Measurements from ENCODE around the gene NPAT.

NPAT gene

GRCh38 chr11:108218912-108219783, 3.3 kb downstream of the NPAT start:
- TF ChIP-seq, protein P1, sequence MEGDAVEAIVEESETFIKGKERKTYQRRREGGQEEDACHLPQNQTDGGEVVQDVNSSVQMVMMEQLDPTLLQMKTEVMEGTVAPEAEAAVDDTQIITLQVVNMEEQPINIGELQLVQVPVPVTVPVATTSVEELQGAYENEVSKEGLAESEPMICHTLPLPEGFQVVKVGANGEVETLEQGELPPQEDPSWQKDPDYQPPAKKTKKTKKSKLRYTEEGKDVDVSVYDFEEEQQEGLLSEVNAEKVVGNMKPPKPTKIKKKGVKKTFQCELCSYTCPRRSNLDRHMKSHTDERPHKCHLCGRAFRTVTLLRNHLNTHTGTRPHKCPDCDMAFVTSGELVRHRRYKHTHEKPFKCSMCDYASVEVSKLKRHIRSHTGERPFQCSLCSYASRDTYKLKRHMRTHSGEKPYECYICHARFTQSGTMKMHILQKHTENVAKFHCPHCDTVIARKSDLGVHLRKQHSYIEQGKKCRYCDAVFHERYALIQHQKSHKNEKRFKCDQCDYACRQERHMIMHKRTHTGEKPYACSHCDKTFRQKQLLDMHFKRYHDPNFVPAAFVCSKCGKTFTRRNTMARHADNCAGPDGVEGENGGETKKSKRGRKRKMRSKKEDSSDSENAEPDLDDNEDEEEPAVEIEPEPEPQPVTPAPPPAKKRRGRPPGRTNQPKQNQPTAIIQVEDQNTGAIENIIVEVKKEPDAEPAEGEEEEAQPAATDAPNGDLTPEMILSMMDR (IDR thresholded peaks at IDR 0.05), result no peak

- TF ChIP-seq, protein P1 (IDR thresholded peaks at IDR 0.05), result no peak
These were observed 4.0 kb downstream of the NPAT start for GRCh38 chr11:108218455-108218854.

DNA sequence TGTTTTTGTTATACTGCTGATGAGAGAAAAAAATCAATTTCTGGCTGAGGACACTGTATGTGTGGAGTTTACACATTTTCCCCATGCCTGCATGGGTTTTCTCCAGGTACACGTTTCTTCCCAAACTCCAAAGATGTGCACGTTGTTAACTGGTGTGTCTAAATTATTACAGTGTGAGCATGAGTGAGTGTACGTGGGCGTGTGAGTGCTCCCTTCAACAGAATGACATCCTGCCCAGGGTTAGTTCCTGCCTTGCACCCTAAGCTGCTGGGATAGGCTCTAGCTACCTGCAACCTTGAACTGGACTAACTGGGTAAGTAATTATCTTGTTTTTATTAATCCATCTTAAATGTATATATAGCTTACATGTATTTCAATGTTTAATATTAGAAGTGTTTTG, 5.5 kb downstream of the NPAT start:
- TF ChIP-seq, protein P1 (IDR thresholded peaks at IDR 0.05), result no peak

- TF ChIP-seq, protein P1 (IDR thresholded peaks at IDR 0.05), result no peak
These were observed 8.7 kb downstream of the NPAT start for GRCh38 chr11:108213784-108214183.

GRCh38 chr11:108210441-108210840, 12.0 kb downstream of the NPAT start:
- TF ChIP-seq, protein P1 (IDR thresholded peaks at IDR 0.05), result no peak

DNA sequence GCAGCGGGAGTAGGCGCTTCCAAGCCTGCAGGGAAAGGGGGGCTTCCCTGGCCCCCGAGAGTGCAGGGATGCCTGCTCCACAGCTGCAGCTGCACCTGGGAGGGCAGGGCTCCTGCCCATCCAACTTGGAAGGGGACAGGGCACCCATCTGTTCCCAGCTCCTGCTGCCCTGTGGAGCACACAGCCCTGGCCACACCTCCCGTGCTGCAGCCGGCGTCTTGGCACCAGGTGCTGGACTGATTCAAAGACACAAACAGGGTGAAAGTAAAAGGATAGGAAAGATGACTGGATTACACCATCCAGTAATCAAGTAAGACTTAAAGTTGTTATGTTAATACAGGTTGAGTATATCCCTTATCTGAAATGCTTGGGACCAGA, 14.8 kb downstream of the NPAT start:
- TF ChIP-seq, protein P1 (IDR thresholded peaks at IDR 0.05), result no peak

- TF ChIP-seq, protein P1 (IDR thresholded peaks at IDR 0.05), result no peak
These were observed 15.3 kb downstream of the NPAT start for GRCh38 chr11:108206969-108207682.

Data from LNCAP (cell line).